ENCODE measurements around the gene LRIG3. TPM values are rescaled to one million over a fixed set of nuclear protein-coding genes. Genes with fewer than 3 reads are reported as not detected.

The LRIG3 gene
- polyA plus RNA-seq, 1 donor from 2014 or later, result 0.22 TPM

DNA sequence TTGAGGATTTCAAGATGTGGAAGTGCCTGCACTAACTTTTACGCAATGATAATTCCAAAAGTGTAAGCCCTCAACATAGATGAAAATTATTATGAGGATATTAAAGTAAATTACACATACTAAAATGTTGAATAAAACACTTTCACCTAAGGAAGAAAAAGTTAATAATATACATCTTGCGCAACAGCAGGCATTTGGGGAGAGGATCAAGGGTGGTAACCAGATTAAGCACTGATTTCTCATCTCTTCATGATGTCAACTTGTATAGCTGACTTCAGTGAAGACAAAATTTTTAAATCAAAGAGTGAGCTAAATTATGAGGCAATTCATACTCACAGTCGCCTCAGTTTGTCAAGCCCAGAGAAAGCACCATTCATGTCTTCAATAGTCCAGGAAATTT is 33.8 kb downstream of the LRIG3 start:
- Histone ChIP-seq H3K36me3 (ENCODE audit: insufficient read depth, low read length) (no peaks in the 10 kb centered on the region), H3K4me2 (ENCODE audit: low read length) (no peak overlapping the region), H3K9me3 (ENCODE audit: low read length) (no peaks in the 10 kb centered on the region), H3K9ac (ENCODE audit: low read length) (no peak overlapping the region), H3K79me2 (replicated peaks; ENCODE audit: insufficient read depth, low read length) (no peaks in the 10 kb centered on the region), H3F3A (ENCODE audit: insufficient read depth, low read length, poor library complexity, severe bottlenecking) (no peaks in the 10 kb centered on the region), H3K9me2 (ENCODE audit: insufficient read depth, low read length) (no peaks in the 10 kb centered on the region), H3K4me3 (ENCODE audit: low read length) (no peak overlapping the region), H4K20me1 (ENCODE audit: insufficient read depth) (no peaks in the 10 kb centered on the region), H2AFZ (ENCODE audit: low read depth, low read length) (no peak overlapping the region), H3K27me3 (ENCODE audit: insufficient read depth, low read depth, low read length) (no peaks in the 10 kb centered on the region), H3K27ac (ENCODE audit: low read length) (no peak overlapping the region)
- TF ChIP-seq EZH2 (IDR thresholded peaks at IDR 0.05; ENCODE audit: borderline replicate concordance, insufficient read depth, low read length, poor library complexity, severe bottlenecking) (no peak), EP300 (conservative IDR thresholded peaks at IDR 0.05; ENCODE audit: poor library complexity, severe bottlenecking) (no peak), MXI1 (conservative IDR thresholded peaks at IDR 0.05; ENCODE audit: poor library complexity, severe bottlenecking) (no peak), POLR2AphosphoS5 (IDR thresholded peaks at IDR 0.05) (no peak), SMC3 (conservative IDR thresholded peaks at IDR 0.05; ENCODE audit: poor library complexity) (no peak)
- TF ChIP-seq, protein P1, sequence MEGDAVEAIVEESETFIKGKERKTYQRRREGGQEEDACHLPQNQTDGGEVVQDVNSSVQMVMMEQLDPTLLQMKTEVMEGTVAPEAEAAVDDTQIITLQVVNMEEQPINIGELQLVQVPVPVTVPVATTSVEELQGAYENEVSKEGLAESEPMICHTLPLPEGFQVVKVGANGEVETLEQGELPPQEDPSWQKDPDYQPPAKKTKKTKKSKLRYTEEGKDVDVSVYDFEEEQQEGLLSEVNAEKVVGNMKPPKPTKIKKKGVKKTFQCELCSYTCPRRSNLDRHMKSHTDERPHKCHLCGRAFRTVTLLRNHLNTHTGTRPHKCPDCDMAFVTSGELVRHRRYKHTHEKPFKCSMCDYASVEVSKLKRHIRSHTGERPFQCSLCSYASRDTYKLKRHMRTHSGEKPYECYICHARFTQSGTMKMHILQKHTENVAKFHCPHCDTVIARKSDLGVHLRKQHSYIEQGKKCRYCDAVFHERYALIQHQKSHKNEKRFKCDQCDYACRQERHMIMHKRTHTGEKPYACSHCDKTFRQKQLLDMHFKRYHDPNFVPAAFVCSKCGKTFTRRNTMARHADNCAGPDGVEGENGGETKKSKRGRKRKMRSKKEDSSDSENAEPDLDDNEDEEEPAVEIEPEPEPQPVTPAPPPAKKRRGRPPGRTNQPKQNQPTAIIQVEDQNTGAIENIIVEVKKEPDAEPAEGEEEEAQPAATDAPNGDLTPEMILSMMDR (IDR thresholded peaks at IDR 0.05; ENCODE audit: poor library complexity, severe bottlenecking), result no peak
- TF ChIP-seq, protein P2, sequence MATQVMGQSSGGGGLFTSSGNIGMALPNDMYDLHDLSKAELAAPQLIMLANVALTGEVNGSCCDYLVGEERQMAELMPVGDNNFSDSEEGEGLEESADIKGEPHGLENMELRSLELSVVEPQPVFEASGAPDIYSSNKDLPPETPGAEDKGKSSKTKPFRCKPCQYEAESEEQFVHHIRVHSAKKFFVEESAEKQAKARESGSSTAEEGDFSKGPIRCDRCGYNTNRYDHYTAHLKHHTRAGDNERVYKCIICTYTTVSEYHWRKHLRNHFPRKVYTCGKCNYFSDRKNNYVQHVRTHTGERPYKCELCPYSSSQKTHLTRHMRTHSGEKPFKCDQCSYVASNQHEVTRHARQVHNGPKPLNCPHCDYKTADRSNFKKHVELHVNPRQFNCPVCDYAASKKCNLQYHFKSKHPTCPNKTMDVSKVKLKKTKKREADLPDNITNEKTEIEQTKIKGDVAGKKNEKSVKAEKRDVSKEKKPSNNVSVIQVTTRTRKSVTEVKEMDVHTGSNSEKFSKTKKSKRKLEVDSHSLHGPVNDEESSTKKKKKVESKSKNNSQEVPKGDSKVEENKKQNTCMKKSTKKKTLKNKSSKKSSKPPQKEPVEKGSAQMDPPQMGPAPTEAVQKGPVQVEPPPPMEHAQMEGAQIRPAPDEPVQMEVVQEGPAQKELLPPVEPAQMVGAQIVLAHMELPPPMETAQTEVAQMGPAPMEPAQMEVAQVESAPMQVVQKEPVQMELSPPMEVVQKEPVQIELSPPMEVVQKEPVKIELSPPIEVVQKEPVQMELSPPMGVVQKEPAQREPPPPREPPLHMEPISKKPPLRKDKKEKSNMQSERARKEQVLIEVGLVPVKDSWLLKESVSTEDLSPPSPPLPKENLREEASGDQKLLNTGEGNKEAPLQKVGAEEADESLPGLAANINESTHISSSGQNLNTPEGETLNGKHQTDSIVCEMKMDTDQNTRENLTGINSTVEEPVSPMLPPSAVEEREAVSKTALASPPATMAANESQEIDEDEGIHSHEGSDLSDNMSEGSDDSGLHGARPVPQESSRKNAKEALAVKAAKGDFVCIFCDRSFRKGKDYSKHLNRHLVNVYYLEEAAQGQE (IDR thresholded peaks at IDR 0.05; ENCODE audit: borderline replicate concordance), result no peak

DNA sequence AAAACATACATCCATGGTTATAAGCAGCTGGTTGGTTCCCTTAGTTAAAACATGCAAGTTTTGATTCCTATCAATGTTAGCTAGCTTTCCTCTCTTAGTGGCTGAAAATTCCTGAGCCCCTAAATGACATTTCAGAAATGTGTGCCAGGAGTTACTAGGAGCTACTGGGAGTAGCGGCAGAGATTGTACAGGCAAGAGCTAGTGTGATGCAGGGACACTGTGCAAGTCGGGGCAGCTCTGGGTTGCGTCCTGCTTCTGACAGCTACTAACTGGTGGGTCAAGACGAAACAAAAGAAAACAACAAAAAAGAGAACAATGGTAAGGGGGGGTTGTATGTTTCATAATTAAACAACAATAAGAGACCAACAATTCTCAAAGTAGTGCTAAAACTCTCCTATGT is 35.4 kb downstream of the LRIG3 start:
- Histone ChIP-seq H3K9me3 (ENCODE audit: low read length) (no peaks in the 10 kb centered on the region), H3K4me3 (ENCODE audit: low read length) (no peak overlapping the region), H4K20me1 (ENCODE audit: insufficient read depth) (no peaks in the 10 kb centered on the region), H3K79me2 (replicated peaks; ENCODE audit: insufficient read depth, low read length) (no peaks in the 10 kb centered on the region), H3K9me2 (ENCODE audit: insufficient read depth, low read length) (no peaks in the 10 kb centered on the region), H3K4me2 (ENCODE audit: low read length) (no peak overlapping the region), H2AFZ (ENCODE audit: low read depth, low read length) (no peak overlapping the region), H3K27me3 (ENCODE audit: insufficient read depth, low read depth, low read length) (no peaks in the 10 kb centered on the region), H3F3A (ENCODE audit: insufficient read depth, low read length, poor library complexity, severe bottlenecking) (no peaks in the 10 kb centered on the region), H3K36me3 (ENCODE audit: insufficient read depth, low read length) (no peaks in the 10 kb centered on the region), H3K9ac (ENCODE audit: low read length) (no peak overlapping the region), H3K27ac (ENCODE audit: low read length) (no peak overlapping the region)
- TF ChIP-seq, protein P1 (IDR thresholded peaks at IDR 0.05; ENCODE audit: poor library complexity, severe bottlenecking), result no peak
- TF ChIP-seq, protein P2 (IDR thresholded peaks at IDR 0.05; ENCODE audit: borderline replicate concordance), result no peak
- TF ChIP-seq RAD21 (conservative IDR thresholded peaks at IDR 0.05) (no peak), EZH2 (IDR thresholded peaks at IDR 0.05; ENCODE audit: borderline replicate concordance, insufficient read depth, low read length, poor library complexity, severe bottlenecking) (no peak), EP300 (conservative IDR thresholded peaks at IDR 0.05; ENCODE audit: poor library complexity, severe bottlenecking) (no peak)
